Epithelial cell of umbilical artery (primary cell): ENCODE results near the gene MUC12. TPM values are rescaled to one million over a fixed set of nuclear protein-coding genes. Genes with fewer than 3 reads are reported as not detected.

ENCODE experiments used
- total RNA-seq: library from RNA; depleted of rRNA; stranded (reverse); fragments of >200 nt; gene quantifications from 2 replicates; pipeline ENCODE4 v1.2.3, GENCODE V29; 2014

Gene MUC12, protein sequence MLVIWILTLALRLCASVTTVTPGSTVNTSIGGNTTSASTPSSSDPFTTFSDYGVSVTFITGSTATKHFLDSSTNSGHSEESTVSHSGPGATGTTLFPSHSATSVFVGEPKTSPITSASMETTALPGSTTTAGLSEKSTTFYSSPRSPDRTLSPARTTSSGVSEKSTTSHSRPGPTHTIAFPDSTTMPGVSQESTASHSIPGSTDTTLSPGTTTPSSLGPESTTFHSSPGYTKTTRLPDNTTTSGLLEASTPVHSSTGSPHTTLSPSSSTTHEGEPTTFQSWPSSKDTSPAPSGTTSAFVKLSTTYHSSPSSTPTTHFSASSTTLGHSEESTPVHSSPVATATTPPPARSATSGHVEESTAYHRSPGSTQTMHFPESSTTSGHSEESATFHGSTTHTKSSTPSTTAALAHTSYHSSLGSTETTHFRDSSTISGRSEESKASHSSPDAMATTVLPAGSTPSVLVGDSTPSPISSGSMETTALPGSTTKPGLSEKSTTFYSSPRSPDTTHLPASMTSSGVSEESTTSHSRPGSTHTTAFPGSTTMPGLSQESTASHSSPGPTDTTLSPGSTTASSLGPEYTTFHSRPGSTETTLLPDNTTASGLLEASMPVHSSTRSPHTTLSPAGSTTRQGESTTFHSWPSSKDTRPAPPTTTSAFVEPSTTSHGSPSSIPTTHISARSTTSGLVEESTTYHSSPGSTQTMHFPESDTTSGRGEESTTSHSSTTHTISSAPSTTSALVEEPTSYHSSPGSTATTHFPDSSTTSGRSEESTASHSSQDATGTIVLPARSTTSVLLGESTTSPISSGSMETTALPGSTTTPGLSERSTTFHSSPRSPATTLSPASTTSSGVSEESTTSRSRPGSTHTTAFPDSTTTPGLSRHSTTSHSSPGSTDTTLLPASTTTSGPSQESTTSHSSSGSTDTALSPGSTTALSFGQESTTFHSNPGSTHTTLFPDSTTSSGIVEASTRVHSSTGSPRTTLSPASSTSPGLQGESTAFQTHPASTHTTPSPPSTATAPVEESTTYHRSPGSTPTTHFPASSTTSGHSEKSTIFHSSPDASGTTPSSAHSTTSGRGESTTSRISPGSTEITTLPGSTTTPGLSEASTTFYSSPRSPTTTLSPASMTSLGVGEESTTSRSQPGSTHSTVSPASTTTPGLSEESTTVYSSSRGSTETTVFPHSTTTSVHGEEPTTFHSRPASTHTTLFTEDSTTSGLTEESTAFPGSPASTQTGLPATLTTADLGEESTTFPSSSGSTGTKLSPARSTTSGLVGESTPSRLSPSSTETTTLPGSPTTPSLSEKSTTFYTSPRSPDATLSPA (N-terminal part only)
- total RNA-seq: not detected in 2 replicates

DNA sequence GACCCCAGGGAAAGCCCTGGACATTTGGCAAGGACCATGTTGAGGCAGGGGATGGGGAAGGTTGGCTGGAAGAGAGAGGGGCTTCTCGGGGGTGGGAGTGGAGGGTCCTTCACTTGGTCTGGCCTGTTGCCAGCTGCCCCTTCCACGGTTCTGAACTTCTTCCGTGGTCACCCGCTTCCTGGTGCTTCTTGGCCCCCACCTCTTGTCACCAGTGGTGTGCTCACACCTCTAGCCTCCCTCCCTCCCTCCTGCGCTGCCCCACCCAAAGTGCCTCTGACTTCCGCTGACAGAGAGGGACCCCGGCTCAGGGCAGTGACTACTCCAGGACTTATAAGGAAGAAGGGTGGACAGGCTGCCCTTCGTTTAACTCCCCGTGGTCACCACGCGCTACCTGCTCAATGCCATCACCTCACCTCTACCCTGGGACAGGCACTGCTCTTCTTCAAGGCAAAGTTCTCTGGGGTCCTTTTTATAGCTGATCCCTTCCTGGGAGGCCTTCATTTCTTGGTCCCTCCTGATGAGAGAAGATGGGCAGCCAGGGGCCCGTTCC is at the start of gene MUC12:
Gene MUC12, plus strand, starts transcription at position 500 of the 550 bp plus-strand sequence. CDS start 58 bp downstream, outside the sequence.

DNA sequence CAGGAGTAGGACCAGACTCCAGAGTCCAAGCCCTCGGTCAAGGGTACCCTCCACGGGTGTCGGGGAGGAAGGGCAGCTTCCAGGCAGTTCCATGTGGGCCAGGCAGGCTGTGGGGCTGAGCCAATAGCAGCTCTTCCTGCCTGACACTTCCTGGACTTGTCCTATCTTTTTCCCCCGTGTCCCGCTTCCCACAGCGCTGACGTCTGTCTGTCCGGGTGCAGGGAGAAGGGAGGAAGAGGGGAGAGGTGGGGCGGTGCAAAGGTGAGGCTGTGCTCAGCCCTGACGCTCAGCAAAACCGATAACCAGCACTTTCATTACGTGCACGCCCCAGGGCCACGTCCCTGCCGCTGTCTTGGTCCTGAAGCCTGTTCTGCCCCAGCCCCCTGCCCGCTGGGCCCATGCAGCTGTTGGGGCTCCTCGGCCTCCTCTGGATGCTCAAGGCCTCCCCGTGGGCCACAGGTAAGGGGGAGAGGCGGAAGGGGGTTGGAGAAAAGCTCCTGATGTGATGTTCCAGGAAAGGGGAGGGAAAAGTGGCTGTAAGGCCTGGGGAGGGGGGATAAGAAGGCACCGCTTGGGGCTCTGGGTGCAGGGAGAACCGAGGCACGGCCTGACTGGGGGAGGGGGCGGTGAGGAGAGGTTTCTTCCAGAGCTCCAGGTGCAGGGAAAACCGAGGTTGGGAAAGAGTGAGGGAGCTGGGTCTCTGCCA is 20.0 kb upstream of the MUC12 start, which contains the start of gene MUC3A:
Gene MUC3A, plus strand, starts transcription at position 308 of the 706 bp plus-strand sequence. Its CDS starts 91 bp downstream, at position 399.

Other genes with a start within 250 kb of the MUC12 start
- not detected in 2 replicates for gene EPO, start 249.1 kb upstream of the MUC12 start, total RNA-seq
- gene ZAN, start 236.0 kb upstream of the MUC12 start, total RNA-seq: not detected in 2 replicates
- 90.3 and 102 TPM in 2 replicates for gene EPHB4, start 142.0 kb upstream of the MUC12 start, total RNA-seq
- gene SLC12A9, start 116.9 kb upstream of the MUC12 start, total RNA-seq: 17.2 TPM in 2 replicates
- gene TRIP6, start 102.2 kb upstream of the MUC12 start, total RNA-seq: 42.9 and 49.5 TPM in 2 replicates
- 43.6 and 43.9 TPM in 2 replicates for gene SRRT, start 94.5 kb upstream of the MUC12 start, total RNA-seq
- gene UFSP1, start 79.8 kb upstream of the MUC12 start, total RNA-seq: 2.9 and 5.2 TPM in 2 replicates
- under 0.01 and 0.15 TPM in 2 replicates for gene ACHE, start 73.7 kb upstream of the MUC12 start, total RNA-seq
- gene MUC3A, start 20.0 kb upstream of the MUC12 start, total RNA-seq: not detected in 2 replicates
- not detected in 2 replicates for gene MUC17, start 50.5 kb downstream of the MUC12 start, total RNA-seq
- 6.5 and 17.5 TPM in 2 replicates for gene TRIM56, start 115.9 kb downstream of the MUC12 start, total RNA-seq
- gene SERPINE1, start 157.5 kb downstream of the MUC12 start, total RNA-seq: 1,622 and 2,149 TPM in 2 replicates
- 189 and 211 TPM in 2 replicates for gene AP1S1, start 184.9 kb downstream of the MUC12 start, total RNA-seq
- gene VGF, start 196.0 kb downstream of the MUC12 start, total RNA-seq: 0.32 and 1.1 TPM in 2 replicates
- not detected in 2 replicates for gene NAT16, start 210.7 kb downstream of the MUC12 start, total RNA-seq
- gene MOGAT3, start 231.5 kb downstream of the MUC12 start, total RNA-seq: not detected in 2 replicates
- 51.0 and 53.2 TPM in 2 replicates for gene PLOD3, start 248.0 kb downstream of the MUC12 start, total RNA-seq
- gene ZNHIT1, start 248.6 kb downstream of the MUC12 start, total RNA-seq: 109 and 149 TPM in 2 replicates